GM21367 (cell line): ENCODE data around the gene C6orf132.

Experiments used
- ATAC-seq: cut with Tn5 transposase; IDR thresholded peaks from one replicate; pipeline ENCODE4 v1.9.1; 2021; ENCODE audit not compliant: unreplicated experiment

The C6orf132 gene

GRCh38 chr6:42105709-42106108 is 36.7 kb downstream of the C6orf132 start:
- ATAC-seq, result no peak

GRCh38 chr6:42105156-42105648 is 37.2 kb downstream of the C6orf132 start:
- ATAC-seq, result no peak

GRCh38 chr6:42104804-42105125 is 37.7 kb downstream of the C6orf132 start:
- ATAC-seq, result no peak

- no peak for ATAC-seq
These were observed 38.2 kb downstream of the C6orf132 start for GRCh38 chr6:42104095-42104803.

- ATAC-seq, result no peak
These were observed 38.7 kb downstream of the C6orf132 start for GRCh38 chr6:42103753-42104094.

- ATAC-seq, result no peak
These were observed 39.2 kb downstream of the C6orf132 start for GRCh38 chr6:42103216-42103615.

GRCh38 chr6:42101186-42101657 is 41.2 kb downstream of the C6orf132 start:
- no peak for ATAC-seq

GRCh38 chr6:42100029-42100901 is 42.2 kb downstream of the C6orf132 start:
- no peak for ATAC-seq

- ATAC-seq, result no peak
These were observed 42.9 kb downstream of the C6orf132 start for GRCh38 chr6:42099340-42100028.

GRCh38 chr6:42095776-42096541 is 46.5 kb downstream of the C6orf132 start:
- ATAC-seq, result no peak

GRCh38 chr6:42095094-42095493 is 47.3 kb downstream of the C6orf132 start:
- no peak for ATAC-seq

- no peak for ATAC-seq
These were observed 48.7 kb downstream of the C6orf132 start for GRCh38 chr6:42093582-42094329.

- ATAC-seq, result no peak
These were observed 50.7 kb downstream of the C6orf132 start for GRCh38 chr6:42091718-42092023.

GRCh38 chr6:42090819-42091717 is 51.4 kb downstream of the C6orf132 start:
- no peak for ATAC-seq

GRCh38 chr6:42088101-42088591 is 54.3 kb downstream of the C6orf132 start:
- ATAC-seq, result no peak

- no peak for ATAC-seq
These were observed 56.1 kb downstream of the C6orf132 start for GRCh38 chr6:42086046-42087035.

- no peak for ATAC-seq
These were observed 57.5 kb downstream of the C6orf132 start for GRCh38 chr6:42084889-42085288.

GRCh38 chr6:42083530-42083929 is 58.9 kb downstream of the C6orf132 start:
- ATAC-seq, result no peak
